Right lobe of liver (tissue), 4 donors: ENCODE measurements around the gene MTFMT.
"Not testable (repeated sequence)": the region's sequence is repeated elsewhere in the genome, so short reads cannot be mapped to it uniquely, and the experiment has no call there.

Experiments
- POLR2A ChIP-seq: fragments of 450-650 bp; IDR thresholded peaks from one replicate; pipeline ENCODE4 v1.6.1; 2017; ENCODE audit warnings: antibody characterized with exemption, mild to moderate bottlenecking
- TF ChIP-seq, protein P1 (sequence below), 4 donors: fragments of 200-600 bp in 3 of 4; fragments of 450-650 bp in 1 of 4; IDR thresholded peaks; one replicate each; pipeline versions ENCODE4 v1.5.1 to v1.8.0; 2016 to 2022; ENCODE audit warnings: antibody characterized with exemption in 4 of 4, mild to moderate bottlenecking in 2 of 4
- donor health status: DM: no; HTN: no; CAD: no.
- donor health status: DM: no; HTN: no; CAD: no.
- donor health status: DM: no; HTN: yes; CAD: no.

DNA sequence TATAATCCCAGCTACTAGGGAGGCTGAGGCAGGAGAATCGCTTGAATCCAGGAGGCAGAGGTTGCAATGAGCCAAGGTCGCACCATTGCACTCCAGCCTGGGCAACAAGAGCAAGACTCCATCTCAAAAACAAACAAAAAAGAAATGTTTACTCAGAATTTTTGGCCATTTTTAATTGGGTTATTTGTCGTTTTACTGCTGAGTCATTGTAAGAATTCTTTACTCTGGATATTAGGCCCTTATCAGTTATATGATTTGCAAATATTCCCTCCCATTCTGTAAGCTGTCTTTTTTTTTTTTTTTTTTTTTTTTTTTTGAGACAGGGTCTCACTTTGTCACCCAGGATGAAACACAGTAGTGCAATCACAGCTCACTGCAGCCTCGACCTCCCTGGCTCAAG is 18.2 kb downstream of the MTFMT start:
- TF ChIP-seq, protein P1, sequence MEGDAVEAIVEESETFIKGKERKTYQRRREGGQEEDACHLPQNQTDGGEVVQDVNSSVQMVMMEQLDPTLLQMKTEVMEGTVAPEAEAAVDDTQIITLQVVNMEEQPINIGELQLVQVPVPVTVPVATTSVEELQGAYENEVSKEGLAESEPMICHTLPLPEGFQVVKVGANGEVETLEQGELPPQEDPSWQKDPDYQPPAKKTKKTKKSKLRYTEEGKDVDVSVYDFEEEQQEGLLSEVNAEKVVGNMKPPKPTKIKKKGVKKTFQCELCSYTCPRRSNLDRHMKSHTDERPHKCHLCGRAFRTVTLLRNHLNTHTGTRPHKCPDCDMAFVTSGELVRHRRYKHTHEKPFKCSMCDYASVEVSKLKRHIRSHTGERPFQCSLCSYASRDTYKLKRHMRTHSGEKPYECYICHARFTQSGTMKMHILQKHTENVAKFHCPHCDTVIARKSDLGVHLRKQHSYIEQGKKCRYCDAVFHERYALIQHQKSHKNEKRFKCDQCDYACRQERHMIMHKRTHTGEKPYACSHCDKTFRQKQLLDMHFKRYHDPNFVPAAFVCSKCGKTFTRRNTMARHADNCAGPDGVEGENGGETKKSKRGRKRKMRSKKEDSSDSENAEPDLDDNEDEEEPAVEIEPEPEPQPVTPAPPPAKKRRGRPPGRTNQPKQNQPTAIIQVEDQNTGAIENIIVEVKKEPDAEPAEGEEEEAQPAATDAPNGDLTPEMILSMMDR (IDR thresholded peaks at IDR 0.05), result not testable (repeated sequence)
- TF ChIP-seq POLR2A, result not testable (repeated sequence)
